HG02885 (cell line): ENCODE results near the gene C6orf58.
"Not testable (repeated sequence)": the region's sequence is repeated elsewhere in the genome, so short reads cannot be mapped to it uniquely, and the experiment has no call there.

ENCODE experiments used
- ATAC-seq: cut with Tn5 transposase; IDR thresholded peaks from one replicate; pipeline ENCODE4 v1.9.1; 2021; ENCODE audit warnings: mild to moderate bottlenecking; ENCODE audit not compliant: unreplicated experiment, poor library complexity

C6orf58 gene

DNA sequence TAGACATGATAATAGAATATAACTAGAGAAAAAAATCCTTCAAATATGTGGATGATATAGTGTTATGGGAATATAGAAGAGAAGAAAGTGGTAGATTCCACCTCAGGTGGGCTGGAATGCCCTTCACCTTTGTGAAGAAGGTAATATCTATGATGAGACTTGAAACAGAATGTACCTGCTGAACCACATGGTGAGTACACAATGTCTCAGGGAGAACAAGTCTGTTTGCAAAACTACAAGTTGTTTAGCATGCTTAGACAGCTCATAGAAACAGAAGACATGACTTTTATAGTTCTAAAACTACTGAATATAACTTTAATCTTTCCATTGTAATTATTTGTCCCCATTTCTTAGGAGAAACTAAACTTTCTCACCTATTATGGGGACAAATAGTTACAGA is 12.2 kb downstream of the C6orf58 start:
- no peak for ATAC-seq

DNA sequence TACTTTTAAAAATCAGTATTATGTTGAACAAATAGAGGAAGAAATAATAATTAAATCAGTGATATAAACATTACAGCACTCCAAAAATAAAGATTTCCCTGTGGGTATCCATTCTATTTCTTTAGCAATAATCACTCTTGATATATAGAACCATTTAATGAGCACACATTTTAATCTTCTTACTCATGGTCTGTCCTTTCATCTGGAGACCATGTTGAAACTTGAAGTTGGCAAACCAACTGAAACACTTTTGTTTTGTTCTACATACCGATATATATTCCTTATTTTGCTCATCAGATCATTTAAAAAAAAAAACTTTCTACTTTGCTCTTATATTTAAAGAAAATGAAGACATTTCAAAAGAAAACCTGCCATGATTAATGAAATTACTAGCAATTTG is 13.4 kb downstream of the C6orf58 start:
- ATAC-seq: no peak

DNA sequence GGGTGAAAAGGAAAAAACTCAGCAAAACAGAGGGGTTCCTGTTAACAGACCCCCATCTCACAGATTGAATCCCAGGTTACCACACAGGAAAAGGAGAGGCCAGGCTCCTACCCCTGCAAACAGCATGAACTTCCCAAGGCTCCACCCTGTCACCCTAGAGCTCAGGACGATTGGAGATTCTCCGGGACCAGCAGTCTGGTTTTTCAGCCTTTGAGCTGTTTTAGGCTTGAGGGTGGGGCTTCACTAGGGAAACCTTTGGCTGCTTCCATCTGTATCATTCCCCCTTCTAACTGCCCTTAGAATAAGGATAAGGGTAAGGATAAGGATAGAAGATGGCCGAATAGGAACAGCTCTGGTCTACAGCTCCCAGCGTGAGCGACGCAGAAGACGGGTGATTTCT is 16.0 kb downstream of the C6orf58 start:
- no peak for ATAC-seq

DNA sequence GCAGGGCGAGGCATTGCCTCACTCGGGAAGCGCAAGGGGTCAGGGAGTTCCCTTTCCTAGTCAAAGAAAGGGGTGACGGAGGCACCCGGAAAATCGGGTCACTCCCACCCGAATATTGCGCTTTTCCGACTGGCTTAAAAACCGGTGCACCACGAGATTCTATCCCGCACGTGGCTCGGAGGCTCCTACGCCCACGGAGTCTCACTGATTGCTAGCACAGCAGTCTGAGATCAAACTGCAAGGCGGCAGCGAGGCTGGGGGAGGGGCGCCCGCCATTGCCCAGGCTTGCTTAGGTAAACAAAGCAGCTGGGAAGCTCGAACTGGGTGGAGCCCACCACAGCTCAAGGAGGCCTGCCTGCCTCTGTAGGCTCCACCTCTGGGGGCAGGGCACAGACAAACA is 16.5 kb downstream of the C6orf58 start:
- ATAC-seq: not testable (repeated sequence)

DNA sequence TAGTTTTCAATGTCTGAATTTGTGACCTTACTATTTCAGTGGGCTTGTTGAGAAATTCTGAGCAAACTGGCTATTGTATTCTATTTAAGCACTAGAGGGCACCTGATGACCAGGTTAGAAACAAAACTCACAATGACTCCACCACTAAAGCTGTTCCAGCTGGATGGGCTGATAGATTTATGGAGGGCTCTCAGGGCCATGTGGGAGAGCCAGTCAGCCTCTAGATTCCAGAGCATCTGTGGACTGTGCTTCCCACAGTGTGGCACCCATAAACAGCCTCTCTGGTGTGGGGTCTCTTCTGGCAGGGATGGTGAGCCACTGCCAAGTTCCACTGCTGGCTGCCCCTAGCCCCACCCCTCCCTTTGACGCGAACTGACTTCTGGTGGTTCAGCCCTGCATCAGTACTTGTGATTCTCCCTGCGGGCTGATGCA is 29.2 kb downstream of the C6orf58 start:
- ATAC-seq: no peak

DNA sequence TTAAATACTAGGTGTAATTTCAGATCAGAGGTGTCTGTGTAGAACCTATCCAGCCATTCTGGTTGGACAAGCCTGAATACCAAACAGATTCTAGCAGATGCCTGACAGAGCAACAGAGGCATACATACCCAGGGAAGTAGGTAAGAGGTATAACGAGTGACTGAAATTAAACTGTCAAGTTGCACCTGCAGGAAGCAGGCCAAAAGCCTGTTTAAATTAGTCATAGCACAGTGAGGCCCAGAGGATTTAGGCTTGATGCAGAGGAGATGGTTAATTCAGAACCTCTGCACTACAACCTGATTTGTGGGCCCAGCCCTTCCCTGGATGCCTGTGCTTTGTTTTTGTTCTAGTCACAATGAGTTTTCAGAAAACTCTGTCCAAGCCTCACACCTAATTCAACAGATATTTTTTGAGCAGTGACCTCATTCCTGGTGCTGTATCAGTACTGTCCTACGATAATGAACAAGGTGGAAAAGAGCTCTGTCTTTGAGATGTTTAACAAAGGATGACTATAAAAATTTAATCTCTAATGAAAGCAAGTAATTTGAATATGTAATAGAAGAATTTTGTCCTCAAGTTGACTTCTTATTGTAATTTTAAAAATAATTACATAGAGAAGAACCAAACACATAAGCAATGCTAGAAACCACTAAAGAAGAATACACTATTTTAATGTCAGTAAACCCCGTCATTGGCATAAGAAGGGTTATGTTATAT is 31.7 kb downstream of the C6orf58 start:
- ATAC-seq: no peak

DNA sequence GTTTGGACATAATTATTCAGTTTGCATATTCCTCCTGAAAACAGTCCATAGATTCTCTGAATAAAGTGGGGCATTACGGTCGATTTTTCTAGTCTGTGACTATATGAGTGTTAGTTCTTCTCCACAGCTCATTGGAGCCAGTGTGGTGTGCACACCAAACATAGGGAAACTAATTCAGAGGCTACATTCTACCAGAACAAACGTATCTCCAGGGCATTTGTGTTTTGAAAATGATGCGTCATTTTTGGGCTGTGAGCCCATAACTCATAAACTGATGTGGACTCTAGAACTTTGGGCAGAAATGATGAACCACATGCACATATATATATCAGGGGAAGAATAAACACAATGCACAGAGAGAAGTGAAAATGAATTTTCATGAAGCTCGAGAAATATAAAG is 41.8 kb downstream of the C6orf58 start:
- no peak for ATAC-seq

DNA sequence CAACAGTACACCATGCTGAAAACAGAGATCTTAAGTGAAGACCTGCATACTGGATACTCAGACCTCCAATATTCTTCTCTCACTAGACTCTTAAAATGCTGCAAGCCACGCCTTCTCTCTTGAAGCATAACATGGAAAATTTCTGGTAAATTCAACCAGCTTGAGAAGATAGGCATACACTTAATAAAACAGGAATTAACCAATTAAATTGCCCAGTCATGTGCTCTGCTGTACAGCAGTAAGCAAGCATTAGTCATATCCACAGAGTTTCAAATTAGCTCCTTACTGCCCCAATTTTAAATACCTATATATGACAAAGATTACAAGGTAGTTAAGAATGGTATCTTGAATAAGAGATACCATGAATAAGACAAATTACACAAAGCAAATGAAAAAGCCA is 53.8 kb downstream of the C6orf58 start:
- no peak for ATAC-seq

DNA sequence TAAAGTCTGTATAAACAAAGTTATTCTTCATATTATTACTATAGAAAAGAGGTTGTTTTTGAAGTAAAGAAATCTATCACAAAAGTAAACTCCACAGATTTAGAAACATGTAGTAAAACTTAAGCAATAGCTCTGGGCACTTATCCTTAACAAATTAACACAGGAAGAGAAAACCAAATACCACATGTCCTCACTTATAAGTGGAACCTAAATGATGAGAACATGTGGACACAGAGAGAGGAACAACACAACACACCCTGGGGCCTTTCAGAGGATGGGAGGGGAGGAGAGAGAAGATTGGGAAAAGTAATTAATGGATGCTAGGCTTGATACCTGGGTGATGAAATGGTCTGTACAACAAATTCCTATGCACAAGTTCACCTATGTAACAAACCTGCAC is 57.2 kb downstream of the C6orf58 start:
- ATAC-seq: no peak

DNA sequence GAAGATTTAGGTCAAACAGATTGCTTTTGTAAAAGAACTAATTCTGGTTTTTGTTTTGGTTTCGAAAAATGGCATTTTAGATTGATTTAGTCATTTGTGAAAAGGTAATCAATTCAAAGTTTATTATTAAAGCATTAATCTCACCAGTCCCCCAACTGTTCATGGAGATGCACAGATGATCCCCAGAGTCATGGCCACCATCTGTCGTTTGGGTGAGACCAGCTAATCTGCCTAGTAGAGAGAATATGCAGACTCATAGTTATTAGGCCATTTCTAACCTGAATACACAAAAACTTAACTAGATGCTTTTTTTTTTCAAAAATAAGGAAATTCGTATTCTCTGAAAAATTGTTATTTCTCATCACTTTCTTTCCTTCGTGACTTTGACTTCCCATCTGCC is 58.1 kb downstream of the C6orf58 start:
- no peak for ATAC-seq

DNA sequence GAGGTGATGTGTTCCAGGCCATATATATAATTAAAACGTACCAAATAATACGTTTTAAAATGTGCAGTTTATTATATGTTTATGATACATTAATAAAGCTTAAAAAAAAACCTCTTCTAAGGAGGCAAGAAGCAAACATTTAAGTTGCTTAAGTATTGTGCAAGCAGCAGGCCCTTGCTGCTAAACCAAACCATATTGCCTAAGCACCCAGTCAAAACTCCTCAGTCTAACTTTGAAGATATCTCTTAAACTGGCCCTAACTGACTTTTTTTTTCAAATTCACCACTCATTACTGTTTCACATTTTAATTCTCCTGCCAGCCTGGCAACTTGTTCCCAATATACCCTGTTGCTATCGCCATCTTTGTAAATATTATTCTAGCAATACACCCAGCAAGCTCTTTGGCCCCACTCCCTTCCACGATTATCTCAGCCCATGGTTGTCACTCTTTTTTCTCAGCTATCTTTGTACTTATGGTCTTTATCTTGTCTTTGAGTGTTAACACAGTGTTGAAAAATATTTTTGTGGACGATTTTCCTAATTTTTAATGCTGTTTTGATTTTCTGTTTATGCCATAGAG is 60.9 kb downstream of the C6orf58 start:
- ATAC-seq: no peak
